Left ventricle myocardium superior (tissue), 1 donor: ENCODE data around the gene PSMA7. TPM values are rescaled to one million over a fixed set of nuclear protein-coding genes. Genes with fewer than 3 reads are reported as not detected.
"Not testable (repeated sequence)": the region's sequence is repeated elsewhere in the genome, so short reads cannot be mapped to it uniquely, and the experiment has no call there.

Experiments
- ATAC-seq: fragments of 200-7000 bp; cut with Tn5 transposase; one replicate; pipeline ENCODE4 v1.9.1; 2020; ENCODE audit warnings: mild to moderate bottlenecking, moderate library complexity
- DNase-seq: peaks from one replicate; pipeline ENCODE4 v3.0.0-alpha.2; 2020
- intact Hi-C: fragments of 100-400 bp; cut with micrococcal nuclease; formaldehyde crosslinking; loops from one replicate; pipeline ENCODE4 v1.11.0; 2022
- total RNA-seq: library from RNA; stranded (reverse); fragmentation: NEBNext Ultra II Directional; extraction: Animal tissue kit (Norgen Biotek cat#: 25700); gene quantifications from one replicate; pipeline ENCODE4 v1.2.1, GENCODE V29; 2021
- donor health status: DM: no; HTN: yes; CAD: no; lungs with severe emphysema.

The PSMA7 gene
- total RNA-seq, 1 donor from 2014 or later = 240 TPM

- DNase-seq (no peak), ATAC-seq (no peak)
- intact Hi-C loops = loop anchor here (10.0 kb wide), 1 partner anchor 61 kb away; the partner anchor contains the start of gene TAF4
Observed at GRCh38 chr20:62126141-62126540, 17.1 kb downstream of the PSMA7 start.

DNA sequence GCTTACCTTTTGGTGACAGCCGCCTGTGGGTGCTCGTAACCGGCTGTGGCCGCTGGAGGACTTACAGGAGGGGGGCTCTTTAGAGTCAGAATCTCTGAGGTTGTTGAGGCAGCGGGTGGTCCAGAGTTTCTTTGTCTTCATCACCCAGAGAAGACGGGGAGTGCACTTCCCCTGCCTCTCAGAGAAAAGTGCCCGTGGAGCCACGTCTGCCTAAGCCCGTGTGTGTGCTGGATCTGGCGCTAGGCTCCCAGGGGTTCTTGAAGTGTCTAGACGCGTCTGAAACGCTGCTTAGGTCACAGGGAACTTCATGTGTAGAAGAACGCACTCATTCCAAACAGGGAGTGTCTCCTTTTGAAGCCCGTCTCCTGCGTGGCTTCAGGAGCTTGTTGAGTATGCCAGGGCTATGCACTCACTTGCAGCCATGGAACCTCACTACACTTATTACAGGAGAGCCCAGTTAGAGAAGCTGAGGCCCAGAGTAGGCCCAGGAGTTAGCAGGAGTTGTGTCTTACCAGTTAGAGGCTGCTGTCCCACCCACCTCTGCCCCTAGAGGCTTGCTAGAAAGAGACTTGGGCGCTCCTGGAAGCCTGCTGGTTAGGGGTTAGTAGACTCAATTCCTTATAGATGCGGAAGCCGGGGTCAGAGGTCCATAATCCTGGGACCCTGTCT lies 19.6 kb downstream of the PSMA7 start:
- intact Hi-C loops = loop anchor here (10.0 kb wide), 1 partner anchor 59 kb away; the partner anchor contains the start of gene TAF4
- DNase-seq (no peak), ATAC-seq (no peak)

DNA sequence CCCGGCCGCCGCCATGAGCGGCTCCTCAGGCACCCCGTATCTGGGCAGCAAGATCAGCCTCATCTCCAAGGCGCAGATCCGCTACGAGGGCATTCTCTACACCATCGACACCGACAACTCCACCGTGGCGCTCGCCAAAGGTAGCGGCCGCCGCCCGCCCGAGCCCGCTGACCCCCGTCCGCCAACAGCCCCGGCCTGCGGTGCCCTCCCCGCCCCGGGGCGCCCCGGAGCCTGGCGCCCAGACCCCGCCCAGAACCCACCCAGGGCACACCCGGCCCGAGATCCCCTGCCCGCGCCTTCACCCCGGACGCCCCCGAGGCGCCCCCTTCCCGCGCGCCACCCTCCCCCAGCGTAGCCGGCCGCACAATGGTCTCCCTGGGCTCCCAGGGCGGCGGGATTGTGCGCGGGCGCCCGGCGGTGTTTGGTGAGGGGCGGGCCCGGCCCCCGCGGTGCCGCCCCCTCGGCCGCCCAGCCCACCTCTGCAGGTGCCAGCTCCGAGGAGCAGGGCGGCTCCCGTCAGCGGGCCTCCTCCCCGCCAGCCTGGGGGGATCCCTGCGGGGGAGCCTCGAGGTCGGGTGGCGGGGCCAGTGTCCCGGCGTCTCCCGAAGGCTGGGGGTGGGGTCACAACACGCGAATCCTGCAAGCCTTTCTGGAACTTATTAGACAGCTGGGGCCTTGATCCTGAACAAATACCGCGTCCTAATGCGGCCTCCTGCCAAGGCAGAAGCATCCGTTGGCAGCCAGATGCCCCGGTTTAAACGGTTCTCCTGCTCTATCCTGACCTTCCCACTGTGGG lies 20.3 kb downstream of the PSMA7 start:
- ATAC-seq (peak; percentile 4), DNase-seq (peak; percentile 62)
- intact Hi-C loops = loop anchor here (10.0 kb wide), 1 partner anchor 58 kb away; the partner anchor contains the start of gene TAF4

GRCh38 chr20:62121776-62122653 lies 21.2 kb downstream of the PSMA7 start, which contains the start of gene LSM14B:
LSM14B (plus strand) TSS chr20:62122475; CDS start chr20:62122667, 192 bp downstream.
- peak; percentile 86 for ATAC-seq
- intact Hi-C loops = loop anchor here (10.0 kb wide), 1 partner anchor 57 kb away; the partner anchor contains the start of gene TAF4
- DNase-seq = peak; percentile 99

DNA sequence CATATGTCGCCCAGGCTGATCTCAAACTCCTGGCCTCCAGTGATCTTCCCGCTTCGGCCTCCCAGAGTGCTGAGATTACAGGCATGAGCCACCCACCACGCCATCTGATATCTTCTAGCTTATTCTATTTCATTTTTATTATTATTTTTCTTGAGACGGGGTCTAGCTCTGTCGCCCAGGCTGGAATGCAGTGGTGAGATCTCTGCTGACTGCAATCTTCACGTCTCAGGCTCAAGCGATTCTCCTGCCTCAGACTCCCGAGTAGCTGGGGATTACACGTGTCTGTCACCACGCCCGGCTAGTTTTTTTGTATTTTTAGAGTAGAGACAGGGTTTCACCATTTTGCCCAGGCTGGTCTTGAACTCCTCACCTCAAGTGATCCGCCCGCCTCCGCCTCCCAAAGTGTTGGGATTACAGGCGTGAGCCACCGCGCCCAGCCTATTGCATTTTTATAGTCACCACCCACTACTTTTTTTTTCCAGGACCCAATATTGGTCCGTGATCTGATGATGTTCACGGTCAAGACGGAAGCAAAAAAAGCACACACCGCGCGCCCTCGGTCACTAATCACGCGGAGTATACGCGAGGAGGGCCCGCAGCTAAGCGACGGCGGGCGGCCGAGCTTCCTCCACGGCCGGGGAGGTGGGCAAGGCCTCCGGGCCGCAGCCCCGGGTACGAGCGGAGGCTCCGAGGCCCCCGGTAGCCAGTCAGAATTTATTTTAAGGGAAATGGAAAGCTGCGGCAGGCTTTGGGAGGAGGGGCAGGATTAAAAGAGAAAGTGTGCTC lies 22.0 kb downstream of the PSMA7 start:
- DNase-seq (no peak), ATAC-seq (no peak)
- intact Hi-C loops = loop anchor here (10.0 kb wide), 1 partner anchor 56 kb away; the partner anchor contains the start of gene TAF4

DNA sequence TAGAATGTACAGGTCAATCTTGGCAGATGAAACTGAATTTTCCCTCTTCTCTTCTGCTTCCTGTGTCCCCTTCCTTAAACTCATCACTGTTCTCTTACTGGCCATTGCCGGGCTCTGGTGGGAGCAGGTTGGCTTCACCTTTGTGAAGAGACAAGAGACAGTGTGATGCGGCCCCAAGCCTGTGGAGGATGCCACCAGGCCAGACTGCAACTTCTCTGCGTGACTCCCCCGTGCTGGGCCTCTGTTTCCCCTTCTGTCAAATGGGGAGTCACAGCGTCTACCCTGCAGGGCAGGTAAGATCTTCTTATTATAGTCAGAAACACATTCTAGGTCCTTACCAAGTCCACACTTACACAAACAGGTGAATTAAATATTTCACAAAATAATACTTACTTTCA lies 22.8 kb downstream of the PSMA7 start:
- ATAC-seq (no peak), DNase-seq (no peak)
- intact Hi-C loops = loop anchor here (10.0 kb wide), 1 partner anchor 56 kb away; the partner anchor contains the start of gene TAF4

DNA sequence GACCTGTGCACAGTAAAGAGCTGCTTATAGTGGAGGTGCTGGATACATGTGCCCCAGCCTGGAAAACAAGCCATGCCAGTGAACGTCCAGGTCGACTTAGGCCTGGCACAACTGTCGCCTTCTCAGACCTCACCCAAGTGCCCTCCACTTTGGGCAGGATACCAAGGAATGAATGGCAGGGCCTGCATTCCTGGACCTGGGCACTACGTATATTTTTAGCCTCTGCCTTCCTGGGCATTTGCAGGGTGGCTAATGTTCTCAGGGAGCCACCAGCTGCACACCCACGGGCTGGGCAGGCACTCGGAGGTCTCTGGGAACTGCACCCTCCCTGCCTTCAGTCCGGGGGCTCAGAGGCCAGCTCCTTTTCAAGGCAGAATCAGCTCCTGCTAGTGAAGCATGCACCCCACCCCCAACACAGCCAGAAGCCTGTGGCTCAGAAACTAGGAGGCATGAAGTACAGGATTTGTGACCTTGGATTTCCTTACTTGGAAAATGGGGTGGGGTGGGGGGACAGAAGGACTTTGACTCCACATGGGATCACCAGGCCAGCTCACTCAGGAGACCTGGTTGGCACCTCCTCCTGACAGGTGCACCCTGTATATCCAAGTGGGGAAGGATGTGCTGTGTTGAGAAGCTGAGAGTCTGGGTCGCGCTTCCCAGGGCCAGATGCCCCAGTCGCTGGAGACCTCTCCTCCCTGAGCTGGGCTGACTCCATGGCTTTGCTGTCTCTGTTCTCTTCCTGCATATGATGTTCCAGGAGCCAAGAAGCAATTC lies 23.4 kb downstream of the PSMA7 start:
- ATAC-seq (peak; percentile 42), DNase-seq (peak; percentile 69)
- intact Hi-C loops = loop anchor here (10.0 kb wide), 1 partner anchor 55 kb away; the partner anchor contains the start of gene TAF4

GRCh38 chr20:62119115-62119514 lies 24.1 kb downstream of the PSMA7 start:
- intact Hi-C loops = no loop called here
- DNase-seq = no peak
- ATAC-seq = no peak

DNA sequence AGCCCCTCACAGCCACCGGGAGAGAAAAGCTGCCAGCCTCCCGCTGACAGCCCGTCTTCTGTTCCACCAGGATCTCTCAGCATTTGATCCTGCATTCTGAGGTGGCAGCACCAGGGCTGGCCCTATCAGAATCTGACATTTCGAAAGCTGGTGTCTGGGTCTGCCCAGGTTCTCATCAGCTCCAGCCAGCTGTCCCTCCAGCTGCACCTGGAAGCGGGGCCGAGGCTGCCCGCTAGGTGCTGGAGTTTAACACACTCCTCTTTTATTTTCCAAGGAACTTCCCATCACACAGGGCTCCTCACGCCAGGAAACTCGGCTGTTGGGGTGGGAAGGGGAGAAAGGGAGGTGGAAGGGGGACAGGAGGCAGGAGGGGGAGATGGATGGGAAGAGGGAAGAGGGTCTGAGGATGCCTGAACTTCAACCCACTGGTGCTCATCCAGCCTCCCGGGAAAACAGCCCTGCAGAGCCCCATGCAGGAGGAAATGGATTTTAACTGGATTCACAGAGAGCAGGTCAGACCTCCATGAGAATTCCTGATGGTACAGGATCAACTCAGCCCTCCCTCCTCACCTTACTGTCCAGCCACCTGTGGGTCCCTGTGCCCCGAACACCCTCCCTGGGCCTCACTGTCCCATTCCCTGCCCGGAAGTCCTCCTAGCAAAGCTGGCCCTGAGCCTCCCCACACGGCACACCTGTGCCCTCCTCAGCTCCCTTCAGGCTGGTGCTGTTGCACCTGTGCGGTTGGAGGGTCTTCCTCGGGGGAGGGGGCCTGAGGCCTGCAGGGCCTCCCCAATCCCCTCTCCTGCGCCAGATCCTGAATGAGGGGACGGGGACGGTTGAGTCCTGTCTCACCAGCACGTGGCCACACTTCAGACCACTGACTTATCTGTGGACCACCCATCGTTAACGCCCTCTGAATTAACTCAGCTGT lies 24.8 kb downstream of the PSMA7 start:
- DNase-seq = no peak
- ATAC-seq = no peak
- intact Hi-C loops = no loop called here

DNA sequence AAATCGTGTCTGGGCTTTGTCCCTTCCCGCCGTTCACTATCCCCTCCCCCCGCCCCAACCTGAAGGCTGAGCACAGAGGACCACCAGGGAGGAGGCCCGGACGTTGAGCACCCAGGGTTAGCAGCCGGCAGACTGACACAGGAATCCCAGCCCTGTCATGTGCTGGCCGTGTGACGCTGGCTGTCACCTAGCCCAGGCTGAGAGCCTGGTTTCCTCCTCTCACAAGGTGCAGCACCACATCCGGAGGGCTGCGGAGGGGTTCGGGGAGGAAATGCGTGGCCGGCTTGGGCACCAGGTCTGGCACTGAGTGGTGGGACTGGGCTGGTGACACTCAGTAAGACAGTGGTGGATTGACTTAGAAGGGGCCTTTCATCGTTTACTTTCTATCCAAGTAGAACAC lies 25.5 kb downstream of the PSMA7 start:
- ATAC-seq = peak; percentile 13
- DNase-seq = peak; percentile 72
- intact Hi-C loops = no loop called here

- DNase-seq (no peak), ATAC-seq (no peak)
- intact Hi-C loops = no loop called here
Observed at GRCh38 chr20:62117362-62117646, 25.9 kb downstream of the PSMA7 start.

DNA sequence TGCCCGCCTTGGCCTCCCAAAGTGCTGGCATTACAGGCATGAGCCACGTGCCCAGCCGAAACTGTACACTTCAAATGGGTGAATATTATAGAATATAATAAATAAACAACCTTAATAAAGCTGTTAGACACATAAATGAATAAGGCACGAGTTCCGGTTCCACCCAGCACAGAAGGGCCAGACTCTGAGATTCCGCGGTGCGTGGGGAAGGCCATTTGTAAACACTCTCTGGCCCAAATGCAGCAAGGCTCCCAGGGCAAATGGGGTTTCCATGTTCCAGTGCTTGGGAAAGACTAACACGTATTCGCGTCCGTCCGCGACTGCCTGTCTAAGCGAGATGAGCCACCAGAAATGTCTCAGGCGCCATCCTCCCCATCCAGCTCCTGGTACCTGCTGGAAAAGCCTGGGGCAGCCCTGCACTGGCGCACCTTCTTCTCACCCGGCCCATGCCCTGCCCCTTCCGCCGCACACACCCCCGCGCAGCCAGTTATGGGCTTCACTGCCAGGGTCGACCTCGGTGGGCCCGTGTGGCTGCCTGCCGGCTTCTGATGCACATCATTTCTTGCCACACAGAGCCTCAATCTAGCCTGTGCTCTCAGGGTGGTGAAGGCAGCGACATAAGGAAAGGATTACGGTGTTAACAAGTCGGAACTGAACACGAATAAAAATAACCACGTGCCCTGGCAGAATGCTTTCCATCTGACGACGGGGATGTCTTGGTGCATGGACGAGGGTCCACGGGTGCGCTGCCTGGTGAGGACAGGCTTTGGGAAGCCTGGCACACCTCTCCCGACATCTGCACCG lies 26.4 kb downstream of the PSMA7 start:
- DNase-seq = peak; percentile 32
- no peak for ATAC-seq
- intact Hi-C loops = no loop called here

GRCh38 chr20:62115800-62116407 lies 27.3 kb downstream of the PSMA7 start:
- intact Hi-C loops, DNase-seq, ATAC-seq: not testable (repeated sequence)

DNA sequence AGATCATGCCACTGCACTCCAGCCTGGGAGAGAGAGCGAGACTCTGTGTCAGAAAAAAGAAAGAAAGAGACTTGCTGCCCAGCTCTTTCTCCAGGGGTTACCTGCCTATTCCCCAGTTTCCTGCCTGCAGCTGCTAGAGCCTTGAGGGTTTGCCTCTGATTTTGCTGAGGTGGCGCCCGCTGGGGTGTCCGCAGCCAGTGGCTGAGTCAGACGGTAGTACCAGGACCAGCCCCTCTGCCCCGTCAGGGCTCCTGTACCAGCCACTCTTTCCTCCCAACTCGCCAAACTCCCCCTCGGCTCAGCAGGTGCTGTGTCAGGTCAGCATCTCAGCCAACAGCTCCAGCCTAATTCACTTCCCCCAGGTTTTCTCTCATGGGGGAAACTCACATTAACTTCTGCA lies 28.3 kb downstream of the PSMA7 start:
- no peak for ATAC-seq
- intact Hi-C loops = no loop called here
- DNase-seq = no peak

DNA sequence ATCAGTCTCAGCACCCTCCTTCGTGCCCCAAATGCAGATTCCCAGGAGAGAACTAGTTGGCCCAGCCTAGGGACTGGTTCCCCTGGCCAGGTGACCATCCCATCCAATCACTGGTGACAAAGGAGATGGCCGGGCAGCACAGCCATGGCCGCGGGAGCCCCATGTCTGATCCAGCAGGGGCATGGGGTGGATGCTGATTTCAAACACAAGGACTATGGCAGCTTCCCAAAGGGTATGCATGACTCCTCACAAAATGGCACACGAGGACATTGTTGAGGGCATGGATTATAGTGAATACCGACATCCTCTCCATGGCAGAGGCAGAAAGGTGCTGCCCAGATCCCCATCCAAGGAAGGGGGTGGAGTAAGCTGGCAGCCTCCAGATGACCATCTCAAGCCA lies 30.8 kb downstream of the PSMA7 start:
- intact Hi-C loops = no loop called here
- ATAC-seq (no peak), DNase-seq (no peak)

- intact Hi-C loops = no loop called here
Observed at GRCh38 chr20:62111148-62111547, 32.0 kb downstream of the PSMA7 start.

More at GRCh38 chr20:62111148-62111547, 32.0 kb downstream of the PSMA7 start:
- ATAC-seq (no peak), DNase-seq (no peak)
